H54 (cell line): ENCODE data around the gene DARS1.

Experiments used
- DNase-seq: peaks from one replicate; pipeline ENCODE4 v3.0.0; 2011; ENCODE audit warnings: low spot score, mixed read lengths; ENCODE audit not compliant: insufficient read length
- FAIRE-seq: peaks from 3 replicates; lab custom pipeline; 2011; peaks lifted over from hg19 to GRCh38; lab: Jason Lieb, UNC
- POLR2A ChIP-seq: IDR thresholded peaks from 2 replicates; pipeline ENCODE4 v1.6.1; 2011; ENCODE audit warnings: low read depth, mild to moderate bottlenecking, low read length

The DARS1 gene

DNA sequence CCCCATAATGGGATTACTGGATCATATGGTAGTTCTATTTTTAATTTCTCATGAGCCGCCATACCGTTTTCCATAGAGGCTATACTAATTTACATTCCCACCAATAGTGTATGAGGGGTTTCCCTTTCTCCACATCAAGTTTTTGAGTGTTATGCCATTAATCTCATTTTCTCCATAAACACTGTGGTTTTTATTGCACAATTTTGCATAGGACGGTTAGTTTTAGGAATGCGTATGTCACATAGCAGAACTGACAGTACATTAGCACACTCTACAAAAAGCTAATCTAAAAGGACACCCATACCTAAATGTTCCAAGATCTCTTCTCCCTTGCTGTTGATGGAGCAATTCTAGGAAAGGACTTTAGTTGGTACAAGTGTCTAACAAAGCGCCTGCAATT is 32.5 kb downstream of the DARS1 start:
- no peak for FAIRE-seq
- no peak for DNase-seq
- no peak for TF ChIP-seq POLR2A

DNA sequence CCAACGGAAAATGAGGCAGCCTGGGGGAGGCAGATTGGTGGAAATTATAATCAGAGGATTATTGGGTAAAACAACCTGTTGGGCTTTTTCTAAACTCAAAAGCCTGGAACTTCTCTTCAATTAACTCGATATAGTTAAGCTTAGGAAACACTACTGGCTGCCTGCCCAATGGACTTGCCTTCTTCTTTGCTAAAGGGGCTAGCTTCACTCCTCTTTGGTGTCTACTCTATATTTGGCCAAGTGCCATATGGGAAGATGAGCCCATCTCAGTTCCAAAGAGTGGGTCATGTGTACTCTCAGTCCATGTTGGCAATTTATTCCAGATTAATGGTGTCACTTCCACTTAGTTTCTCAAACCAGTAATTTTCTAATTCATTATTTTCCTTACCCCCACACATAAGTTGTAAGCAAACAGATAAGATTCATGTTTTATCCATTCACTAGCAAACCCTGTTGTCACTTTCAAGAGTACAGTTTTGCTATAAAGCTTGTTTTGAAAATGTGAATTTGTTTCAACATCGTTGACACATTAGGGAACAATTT is 34.3 kb downstream of the DARS1 start:
- FAIRE-seq (no peak), DNase-seq (no peak)
- no peak for TF ChIP-seq POLR2A

DNA sequence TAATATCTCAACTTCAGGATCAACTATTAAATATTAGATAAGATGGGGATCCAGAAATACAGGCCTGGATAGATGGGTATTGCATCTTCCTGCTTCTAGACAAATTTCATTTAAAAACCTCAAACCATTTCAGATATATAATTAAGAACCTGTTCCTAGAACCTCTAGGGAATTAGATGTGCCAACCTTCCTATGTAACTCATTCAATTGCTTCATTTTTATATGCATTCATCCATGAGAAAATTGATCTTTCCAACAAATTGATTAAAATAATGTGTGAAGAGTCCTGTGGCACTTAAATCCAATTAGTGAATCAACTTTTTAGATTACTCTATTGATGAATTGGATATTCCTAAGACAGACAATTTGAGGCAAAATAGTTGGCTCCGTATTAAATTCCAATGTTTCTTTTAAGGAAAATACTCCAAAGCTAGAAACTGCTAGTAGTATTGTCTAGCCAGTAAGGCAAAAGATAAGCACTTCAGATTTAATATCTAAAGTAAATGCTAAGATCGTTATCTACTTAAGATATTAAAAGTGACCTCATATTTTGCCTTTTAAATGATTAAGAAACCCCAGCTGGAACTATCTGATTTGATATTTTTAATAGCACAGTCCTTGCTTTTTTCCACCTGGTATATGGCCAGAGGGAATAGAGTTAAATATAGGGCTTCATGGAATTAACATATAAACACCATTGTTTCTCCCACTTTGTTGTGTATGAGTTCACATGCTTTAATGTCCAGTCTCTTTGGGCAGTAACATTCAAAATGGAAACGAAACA is 35.8 kb downstream of the DARS1 start:
- no peak for TF ChIP-seq POLR2A
- FAIRE-seq: peak; percentile 6
- no peak for DNase-seq

- DNase-seq (peak; percentile 9), FAIRE-seq (peak; percentile 38)
- TF ChIP-seq POLR2A: no peak
Measured at GRCh38 chr2:135948642-135949355, 36.6 kb downstream of the DARS1 start.

DNA sequence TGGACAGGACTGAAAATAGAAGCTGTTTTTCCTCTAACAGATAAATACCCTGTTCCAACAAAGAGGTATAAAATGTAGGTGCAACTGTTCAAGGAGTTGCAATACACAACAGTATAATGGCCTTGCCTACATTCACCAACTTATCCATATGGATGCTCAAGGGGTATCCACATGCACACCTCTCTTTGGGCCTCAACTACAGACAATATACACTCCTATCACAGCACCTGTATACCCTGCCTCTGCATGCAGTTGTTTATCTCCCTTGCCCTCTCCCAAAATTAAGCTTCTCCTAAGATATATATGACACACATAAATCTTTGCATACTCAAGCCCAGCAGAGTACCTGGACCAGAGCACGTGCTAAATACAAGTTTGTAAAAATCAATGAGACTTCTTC is 37.3 kb downstream of the DARS1 start:
- peak; percentile 50 for FAIRE-seq
- no peak for DNase-seq
- TF ChIP-seq POLR2A: no peak

DNA sequence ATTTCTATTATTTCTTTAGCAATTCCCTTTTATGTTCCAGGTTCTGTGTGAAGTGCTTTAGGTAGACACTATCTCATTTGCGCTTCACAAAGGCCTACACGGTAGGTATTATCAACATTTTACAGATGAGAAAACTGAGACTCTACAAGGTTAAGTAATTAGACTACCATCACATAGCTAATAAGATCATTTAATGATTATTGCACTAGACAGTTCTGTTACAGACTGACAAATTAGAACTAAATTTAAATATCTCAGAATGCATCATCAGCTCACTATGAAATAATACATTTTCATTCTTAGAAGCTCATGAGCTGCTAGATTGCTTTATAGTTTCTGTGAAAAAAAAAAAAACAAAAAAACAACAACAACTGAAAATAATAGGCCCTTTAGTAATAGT is 37.9 kb downstream of the DARS1 start:
- FAIRE-seq (no peak), DNase-seq (no peak)
- TF ChIP-seq POLR2A: no peak

DNA sequence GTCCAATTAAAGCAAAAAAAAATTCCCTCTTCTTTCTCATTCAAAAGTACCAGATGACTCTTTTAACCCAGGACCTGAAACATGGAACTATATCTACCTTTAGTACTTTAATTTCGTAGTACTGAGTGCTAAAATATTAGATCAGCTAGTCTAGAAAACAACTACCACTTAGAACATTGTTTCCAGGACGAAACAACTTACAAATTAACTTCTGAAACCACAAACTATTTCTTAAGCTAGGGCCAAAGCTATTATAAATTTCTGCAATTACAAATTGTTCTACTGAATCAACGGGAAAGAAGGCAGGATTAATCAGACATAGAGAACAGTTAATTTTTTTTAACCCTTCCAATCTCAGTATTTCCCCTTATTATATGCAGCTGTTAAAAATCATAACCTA is 39.9 kb downstream of the DARS1 start:
- no peak for FAIRE-seq
- DNase-seq: no peak
- TF ChIP-seq POLR2A: no peak

DNA sequence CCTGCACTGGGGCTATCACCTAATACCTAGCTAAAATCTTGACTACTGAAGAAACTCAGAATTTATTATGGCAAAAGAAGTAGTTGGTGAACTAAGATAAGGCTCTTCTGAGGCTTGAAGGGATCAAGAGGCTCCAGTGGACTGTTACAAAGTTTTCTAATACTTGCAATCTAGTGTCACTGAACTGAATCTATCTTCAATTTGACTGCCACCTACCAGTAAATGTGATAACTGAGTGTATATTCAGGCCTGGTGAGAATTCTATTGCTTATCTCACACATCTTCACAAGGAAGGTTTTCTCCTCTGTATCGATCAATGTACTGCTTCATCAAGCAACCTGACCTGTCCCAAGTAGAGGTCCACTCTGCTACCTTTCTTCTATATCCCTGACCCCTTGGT is 40.8 kb downstream of the DARS1 start:
- peak; percentile 11 for FAIRE-seq
- no peak for TF ChIP-seq POLR2A
- no peak for DNase-seq

GRCh38 chr2:135942936-135943688 is 42.3 kb downstream of the DARS1 start:
- no peak for TF ChIP-seq POLR2A
- no peak for FAIRE-seq
- DNase-seq: no peak

- DNase-seq: no peak
- TF ChIP-seq POLR2A: no peak
- peak; percentile 30 for FAIRE-seq
Measured at GRCh38 chr2:135936524-135936923, 48.9 kb downstream of the DARS1 start.

GRCh38 chr2:135935914-135936313 is 49.5 kb downstream of the DARS1 start:
- FAIRE-seq (no peak), DNase-seq (no peak)
- no peak for TF ChIP-seq POLR2A

GRCh38 chr2:135931776-135932443 is 53.5 kb downstream of the DARS1 start:
- DNase-seq: no peak
- FAIRE-seq: no peak
- TF ChIP-seq POLR2A: no peak

- DNase-seq (no peak), FAIRE-seq (no peak)
- no peak for TF ChIP-seq POLR2A
Measured at GRCh38 chr2:135926605-135927004, 58.8 kb downstream of the DARS1 start.
